OCI-LY1 (cell line): Measurements from ENCODE around the gene SLC25A51.

Experiments
- CTCF ChIP-seq: fragments of 200-600 bp; sonication (generic), shearing (Covaris generic); IDR thresholded peaks from 2 replicates; pipeline ENCODE4 v1.5.1; 2017; ENCODE audit warnings: mild to moderate bottlenecking, antibody characterized with exemption, low read length, moderate library complexity, mixed read lengths
- EZH2 ChIP-seq: fragments of 200-600 bp; sonication (generic), shearing (Covaris generic); IDR thresholded peaks from 2 replicates; pipeline ENCODE4 v1.8.0; 2017; ENCODE audit warnings: borderline replicate concordance, mixed run types, mild to moderate bottlenecking, antibody characterized with exemption, low read length, moderate library complexity, mixed read lengths

- TF ChIP-seq CTCF (no peak), EZH2 (no peak)
These were observed 1.2 kb upstream of the SLC25A51 start for GRCh38 chr9:37905131-37905505.
